GM23338 (cell line): Measurements from ENCODE around the gene RHEBL1. TPM values are rescaled to one million over a fixed set of nuclear protein-coding genes. Genes with fewer than 3 reads are reported as not detected.
A peak's percentile ranks its signal among the peaks of the same experiment; 100 is the strongest.

ENCODE experiments used
- CREB1 ChIP-seq: fragments of 250-450 bp; sonication (Bioruptor Pico); IDR thresholded peaks from 2 replicates; pipeline ENCODE4 v1.5.0; 2020; ENCODE audit warnings: low read depth, mild to moderate bottlenecking, moderate library complexity
- CTCF ChIP-seq, 2 experiments: fragments of 200-600 bp in 1 of 2; sonication (generic) in 1 of 2; conservative IDR thresholded peaks; 2 replicates each; pipeline versions ENCODE4 v1.5.1 to v1.6.1; 2016 to 2017; ENCODE audit warnings: antibody characterized with exemption in 2 of 2, low read depth in 2 of 2, mild to moderate bottlenecking in 2 of 2, moderate library complexity in 1 of 2
- EZH2 ChIP-seq: fragments of 200-600 bp; sonication (generic); IDR thresholded peaks from one replicate; pipeline ENCODE4 v1.8.0; 2017; ENCODE audit warnings: antibody characterized with exemption, mild to moderate bottlenecking, low read depth; ENCODE audit not compliant: unreplicated experiment
- NANOG ChIP-seq: IDR thresholded peaks from 2 replicates; pipeline ENCODE4 v1.6.1; 2016; ENCODE audit warnings: antibody characterized with exemption, borderline replicate concordance
- ZNF114 ChIP-seq: fragments of 250-450 bp; sonication (Bioruptor Pico); IDR thresholded peaks from 2 replicates; pipeline ENCODE4 v1.5.0; 2020; ENCODE audit warnings: mild to moderate bottlenecking, moderate library complexity
- ZNF462 ChIP-seq: fragments of 250-450 bp; sonication (Bioruptor Pico); IDR thresholded peaks from 2 replicates; pipeline ENCODE4 v1.5.0; 2020; ENCODE audit warnings: mild to moderate bottlenecking, moderate library complexity
- polyA plus RNA-seq: library from polyadenylated mRNA; unstranded; fragments of >200 nt; fragmentation: Nextera tagmentation; extraction: Ambion mirVana; gene quantifications from 2 replicates; pipeline ENCODE4 v1.2.1, GENCODE V29; 2016
- total RNA-seq: library from RNA; depleted of rRNA; stranded (reverse); fragments of >200 nt; shearing (Covaris generic); gene quantifications from 2 replicates; pipeline ENCODE4 v1.2.3, GENCODE V29; 2014

RHEBL1 gene
- total and polyA plus RNA-seq, 2 experiments from 2014 or later: 9.4 to 11.8 TPM

- peak; percentile 15 to 20; a peak in 2 of 4 replicates for TF ChIP-seq CTCF (conservative IDR thresholded peaks at IDR 0.05; ENCODE audit: low read depth in 2 of 2)
- TF ChIP-seq NANOG: no peak
- TF ChIP-seq EZH2: no peak
- no peak for TF ChIP-seq ZNF114
- no peak for TF ChIP-seq ZNF462 (CRISPR knock-in tag)
- TF ChIP-seq CREB1 (CRISPR knock-in tag): peak; percentile 91
Observed at GRCh38 chr12:49110464-49111155, 40.8 kb upstream of the RHEBL1 start, which contains the start of gene LMBR1L (continued).
